IMR-90 (cell line): Measurements from ENCODE around the gene RTKN. TPM values are rescaled to one million over a fixed set of nuclear protein-coding genes. Genes with fewer than 3 reads are reported as not detected.

ENCODE experiments used
- ATAC-seq: fragments of 200-7000 bp; cut with Tn5 transposase; 2 replicates; pipeline ENCODE4 v1.9.1; 2020; ENCODE audit warnings: low read depth, mild to moderate bottlenecking, moderate library complexity
- BruUV-seq: library from RNA; stranded (reverse); fragments of 400-500 nt; replicated peaks from 2 replicates; lab custom pipeline; 2021; lab: Mats Ljungman, UMichigan
- CTCF ChIA-PET: fragments of 300-600 bp; formaldehyde crosslinking; extraction: SDS; loops from one replicate; lab custom pipeline; 2021; ENCODE audit warnings: antibody characterized with exemption; lab: Yijun Ruan, JAX
- POLR2A ChIA-PET: fragments of 300-600 bp; sonication (Branson Sonifier 250); formaldehyde crosslinking; loops from one replicate; lab custom pipeline; 2022; ENCODE audit warnings: antibody characterized with exemption; ENCODE audit not compliant: unreplicated experiment; lab: Charles Lee
- DNase-seq: peaks from one replicate; pipeline ENCODE4 v3.0.0; 2013
- H2AFZ ChIP-seq: replicated peaks from 2 replicates; pipeline ENCODE3; 2013; ENCODE audit warnings: low read length, mild to moderate bottlenecking; ENCODE audit not compliant: poor library complexity
- H2AK5ac ChIP-seq: 2 replicates; pipeline ENCODE4 v1.6.1; 2013; ENCODE audit warnings: low read depth, low read length, inconsistent platforms
- H2AK9ac ChIP-seq: replicated peaks from 2 replicates; pipeline ENCODE3; 2013; ENCODE audit warnings: mild to moderate bottlenecking, low read depth, low read length, moderate library complexity; ENCODE audit not compliant: poor library complexity
- H2BK120ac ChIP-seq: 2 replicates; pipeline ENCODE4 v1.6.1; 2013; ENCODE audit warnings: low read depth, low read length, inconsistent platforms
- H2BK15ac ChIP-seq: 3 replicates; pipeline ENCODE4 v1.6.1; 2013; ENCODE audit warnings: low read depth, low read length, inconsistent platforms
- H2BK20ac ChIP-seq: 2 replicates; pipeline ENCODE4 v1.6.1; 2013; ENCODE audit warnings: low read depth, mild to moderate bottlenecking, inconsistent platforms, low read length, moderate library complexity
- H2BK5ac ChIP-seq: 2 replicates; pipeline ENCODE4 v1.6.1; 2013; ENCODE audit warnings: mild to moderate bottlenecking, low read depth, low read length, inconsistent platforms; ENCODE audit not compliant: poor library complexity, severe bottlenecking
- H3K14ac ChIP-seq: replicated peaks from 2 replicates; pipeline ENCODE4 v1.6.1; 2013; ENCODE audit warnings: low read depth, low read length, inconsistent platforms
- H3K18ac ChIP-seq: 2 replicates; pipeline ENCODE4 v1.6.1; 2013; ENCODE audit warnings: low read depth, low read length, control low read depth
- H3K23ac ChIP-seq: 2 replicates; pipeline ENCODE4 v1.6.1; 2013; ENCODE audit warnings: low read depth, low read length, inconsistent platforms
- H3K27ac ChIP-seq: 2 replicates; pipeline ENCODE4 v1.5.1; 2013; ENCODE audit warnings: mild to moderate bottlenecking, control low read depth, low read length; ENCODE audit not compliant: insufficient read depth
- H3K27me3 ChIP-seq: 2 replicates; pipeline ENCODE4 v1.6.1; 2013; ENCODE audit warnings: low read length; ENCODE audit not compliant: control insufficient read depth, insufficient read depth
- H3K36me3 ChIP-seq: 2 replicates; pipeline ENCODE4 v1.6.1; 2013; ENCODE audit warnings: low read length, mixed read lengths; ENCODE audit not compliant: control insufficient read depth, insufficient read depth
- H3K4ac ChIP-seq: 2 replicates; pipeline ENCODE4 v1.6.1; 2013; ENCODE audit warnings: low read depth, low read length, inconsistent platforms
- H3K4me1 ChIP-seq: 2 replicates; pipeline ENCODE4 v1.6.1; 2013; ENCODE audit warnings: low read length, mixed read lengths; ENCODE audit not compliant: control insufficient read depth, insufficient read depth
- H3K4me2 ChIP-seq: 2 replicates; pipeline ENCODE4 v1.6.1; 2013; ENCODE audit warnings: low read depth, mild to moderate bottlenecking, control low read depth, low read length, moderate library complexity
- H3K4me3 ChIP-seq: 2 replicates; pipeline ENCODE4 v1.5.1; 2013; ENCODE audit warnings: low read depth, mild to moderate bottlenecking, control low read depth, low read length, moderate library complexity; ENCODE audit not compliant: insufficient read depth
- H3K56ac ChIP-seq: 2 replicates; pipeline ENCODE4 v1.6.1; 2013; ENCODE audit warnings: low read length, inconsistent platforms; ENCODE audit not compliant: insufficient read depth; ENCODE audit errors: extremely low read depth
- H3K79me1 ChIP-seq, 2 experiments: 2 replicates each; pipeline ENCODE4 v1.6.1; 2013; ENCODE audit warnings: low read length in 2 of 2, inconsistent platforms in 1 of 2, low read depth in 1 of 2
- H3K9ac ChIP-seq: 2 replicates; pipeline ENCODE4 v1.6.1; 2013; ENCODE audit warnings: low read depth, low read length, control low read depth
- H3K9me1 ChIP-seq: 2 replicates; pipeline ENCODE4 v1.6.1; 2013; ENCODE audit warnings: low read length, inconsistent platforms; ENCODE audit not compliant: insufficient read depth
- H3K9me3 ChIP-seq: 2 replicates; pipeline ENCODE4 v1.6.1; 2013; ENCODE audit warnings: low read length; ENCODE audit not compliant: control insufficient read depth, insufficient read depth
- H4K20me1 ChIP-seq: 2 replicates; pipeline ENCODE4 v1.6.1; 2013; ENCODE audit warnings: low read length, inconsistent platforms; ENCODE audit not compliant: insufficient read depth
- H4K5ac ChIP-seq: 2 replicates; pipeline ENCODE4 v1.6.1; 2013; ENCODE audit warnings: mild to moderate bottlenecking, low read depth, low read length, control low read depth
- H4K8ac ChIP-seq, 2 experiments: 2 replicates each; pipeline ENCODE4 v1.6.1; 2013; ENCODE audit warnings: low read depth in 2 of 2, low read length in 2 of 2, control low read depth in 1 of 2, inconsistent platforms in 1 of 2
- H4K91ac ChIP-seq: 2 replicates; pipeline ENCODE4 v1.6.1; 2013; ENCODE audit warnings: low read depth, low read length, inconsistent platforms; ENCODE audit not compliant: insufficient read depth
- CEBPB ChIP-seq: IDR thresholded peaks from 2 replicates; pipeline ENCODE4 v1.6.1; 2012; ENCODE audit warnings: low read depth, low read length, improper control_type of control experiment
- CHD1 ChIP-seq: IDR thresholded peaks from 2 replicates; pipeline ENCODE4 v1.6.1; 2012; ENCODE audit warnings: low read depth, low read length, improper control_type of control experiment
- CTCF ChIP-seq: conservative IDR thresholded peaks from 2 replicates; pipeline ENCODE4 v1.5.1; 2012; ENCODE audit warnings: mild to moderate bottlenecking, low read depth, low read length, improper control_type of control experiment
- ELK1 ChIP-seq: fragments of 150-350 bp; IDR thresholded peaks from 2 replicates; pipeline ENCODE4 v1.6.1; 2016; ENCODE audit warnings: low read depth, mild to moderate bottlenecking, low read length, moderate library complexity, borderline replicate concordance
- FOS ChIP-seq: fragments of 150-350 bp; IDR thresholded peaks from 2 replicates; pipeline ENCODE4 v1.6.1; 2016; ENCODE audit warnings: low read depth, low read length
- MXI1 ChIP-seq: IDR thresholded peaks from 2 replicates; pipeline ENCODE4 v1.6.1; 2012; ENCODE audit warnings: low read depth, mild to moderate bottlenecking, low read length, moderate library complexity, borderline replicate concordance
- POLR2A ChIP-seq: IDR thresholded peaks from 2 replicates; pipeline ENCODE4 v1.6.1; 2012; ENCODE audit warnings: mild to moderate bottlenecking, low read depth, low read length
- RAD21 ChIP-seq: IDR thresholded peaks from 2 replicates; pipeline ENCODE4 v1.6.1; 2012; ENCODE audit warnings: low read length, improper control_type of control experiment
- RFX5 ChIP-seq: IDR thresholded peaks from 2 replicates; pipeline ENCODE4 v1.8.0; 2012; ENCODE audit warnings: low read depth, mild to moderate bottlenecking, low read length, moderate library complexity
- SMC3 ChIP-seq: fragments of 150-350 bp; IDR thresholded peaks from 2 replicates; pipeline ENCODE4 v1.6.1; 2016; ENCODE audit warnings: low read depth, mild to moderate bottlenecking, antibody characterized with exemption, low read length, moderate library complexity
- USF2 ChIP-seq: fragments of 150-350 bp; IDR thresholded peaks from 2 replicates; pipeline ENCODE4 v1.6.1; 2017; ENCODE audit warnings: mild to moderate bottlenecking, antibody characterized with exemption, low read length, low read depth
- WGBS, 2 experiments: methylation state at CpG; one replicate each; pipeline versions ENCODE4 v1.1.5 to v1.1.7; 2013; ENCODE audit warnings: missing lambda C conversion rate in 2 of 2; ENCODE audit not compliant: insufficient read length in 1 of 2; ENCODE audit errors: extremely low coverage in 2 of 2; 5-methylcytosine and 5-hydroxymethylcytosine counted together
- dilution Hi-C: fragments of 300-500 bp; cut with HindIII; formaldehyde crosslinking; loops from one replicate; pipeline ENCODE4 v1.14.3; 2018; ENCODE audit warnings: low sequenced_read_pairs; ENCODE audit not compliant: unreplicated experiment
- in situ Hi-C: fragments of 300-500 bp; cut with MboI; formaldehyde crosslinking; loops from 3 replicates; pipeline ENCODE4 v1.14.3; 2019; ENCODE audit warnings: low sequenced_read_pairs, inconsistent platforms, mixed read lengths
- intact Hi-C: fragments of 100-400 bp; cut with micrococcal nuclease; formaldehyde crosslinking; loops from 2 replicates; pipeline ENCODE4 v1.10.0; 2022
- polyA plus RNA-seq, 3 experiments: library from polyadenylated mRNA; depleted of rRNA; stranded (reverse); fragments of >200 nt; gene quantifications; 2 replicates each; pipeline ENCODE4 v1.2.3, GENCODE V29; 2012; ENCODE audit warnings: low replicate concordance in 1 of 3
- total RNA-seq: library from RNA; depleted of rRNA; stranded (reverse); fragments of >200 nt; gene quantifications from 2 replicates; pipeline ENCODE4 v1.2.3, GENCODE V29; 2012

RTKN gene
- total and polyA plus RNA-seq, 2 of the 4 experiments (the other 2 are of a cell fraction) = 11.1 to 19.7 TPM

GRCh38 chr2:74425523-74425922 is 16.2 kb downstream of the RTKN start:
- H4K8ac ChIP-seq = no peak overlapping the region
- H3K4me3 ChIP-seq = no peak overlapping the region
- H3K4ac ChIP-seq = no peak overlapping the region
- intact Hi-C loops (no loop called here), dilution Hi-C loops (no loop called here), in situ Hi-C loops (no loop called here)
- H3K36me3 ChIP-seq = peaks cover 54% of the 10 kb centered on the region
- ChIA-PET CTCF (no interaction called here), POLR2A (no interaction called here)
- no peak overlapping the region for H2BK5ac ChIP-seq
- H3K56ac ChIP-seq = no peak overlapping the region
- no peak overlapping the region for H2BK20ac ChIP-seq
- no peak for DNase-seq
- no peaks in the 10 kb centered on the region for H3K27me3 ChIP-seq
- no peaks in the 10 kb centered on the region for H3K9me3 ChIP-seq
- TF ChIP-seq CHD1 (no peak), POLR2A (no peak), RAD21 (no peak), FOS (no peak), ELK1 (no peak), MXI1 (no peak), CTCF (no peak), RFX5 (no peak), SMC3 (no peak), CEBPB (no peak), USF2 (no peak)
- no peak overlapping the region for H3K14ac ChIP-seq
- no peak overlapping the region for H4K91ac ChIP-seq
- WGBS, 2 experiments = 78% methylated on average over 5 of the region's 7 CpGs; no CpG with 5 or more reads in 1 of the 2 experiments
- no peak overlapping the region for H3K23ac ChIP-seq
- H2BK120ac ChIP-seq = no peak overlapping the region
- no TSS peak for BruUV-seq
- H4K20me1 ChIP-seq = 0 out of 2 replicates have a peak, but pooled peaks cover 3% of the 10 kb centered on the region
- no peak overlapping the region for H3K27ac ChIP-seq
- peaks cover 7% of the 10 kb centered on the region for H3K9me1 ChIP-seq
- no peak overlapping the region for H3K4me2 ChIP-seq
- H2AK9ac ChIP-seq = peak overlapping the region; percentile 11
- peaks cover 3% of the 10 kb centered on the region for H3K4me1 ChIP-seq
- peaks cover 2 to 8% of the 10 kb centered on the region in 2 experiments; a peak in 2 of 4 replicates for H3K79me1 ChIP-seq
- H2BK15ac ChIP-seq = no peak overlapping the region
- ATAC-seq = no peak
- no peak overlapping the region for H3K18ac ChIP-seq
- no peak overlapping the region for H4K5ac ChIP-seq
- H2AK5ac ChIP-seq = no peak overlapping the region
- H3K9ac ChIP-seq = no peak overlapping the region
- H2AFZ ChIP-seq = no peak overlapping the region
